HG03045 (cell line): ENCODE measurements around the gene ZNF84.

Experiments
- ATAC-seq: cut with Tn5 transposase; IDR thresholded peaks from one replicate; pipeline ENCODE4 v1.9.1; 2021; ENCODE audit warnings: mild to moderate bottlenecking, moderate library complexity; ENCODE audit not compliant: unreplicated experiment

ZNF84 gene

DNA sequence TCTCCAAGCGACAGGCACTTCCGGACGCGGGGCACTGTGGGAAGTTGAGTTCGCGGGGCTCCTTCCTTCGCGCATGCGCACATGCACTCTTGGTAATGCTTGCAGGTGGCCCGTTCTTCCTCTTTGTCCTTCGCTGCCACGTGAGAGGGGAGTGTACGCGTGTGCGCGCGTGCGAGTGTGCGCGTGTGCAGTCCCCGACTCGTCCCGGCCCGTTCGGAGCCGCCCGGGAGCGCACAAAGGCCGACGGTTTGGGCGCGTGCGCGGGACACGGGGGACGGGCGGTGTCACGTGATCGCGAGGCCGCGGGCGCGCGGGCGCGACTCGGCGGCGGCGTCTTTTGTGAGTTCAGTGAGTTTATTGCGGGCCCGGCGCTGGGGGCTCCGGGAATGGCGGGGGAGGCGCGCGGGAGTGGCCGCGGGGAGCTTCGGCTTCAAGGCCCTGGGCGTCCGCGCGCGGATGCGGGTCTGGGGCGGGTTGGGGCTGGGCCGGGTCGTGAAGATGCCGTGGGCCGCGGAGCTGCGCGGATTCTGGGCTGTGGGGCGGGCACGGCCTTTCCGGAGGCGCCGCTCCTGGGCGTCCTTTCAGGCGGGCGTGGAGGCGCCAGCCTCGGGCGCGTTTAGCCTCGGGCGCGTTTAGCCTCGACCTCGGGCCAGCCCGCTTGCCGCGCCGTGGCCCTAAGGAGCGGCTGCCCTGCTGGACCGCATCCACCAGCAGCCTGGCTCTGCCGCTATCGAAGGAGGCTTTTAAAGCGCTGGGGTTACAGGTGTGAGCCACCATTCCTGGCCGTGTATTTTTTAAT is at the start of gene ZNF84:
Gene ZNF84, plus strand, starts transcription at position 303 of the 799 bp plus-strand sequence. CDS start 3,959 bp downstream, outside the sequence.
- ATAC-seq = peak; percentile 97

DNA sequence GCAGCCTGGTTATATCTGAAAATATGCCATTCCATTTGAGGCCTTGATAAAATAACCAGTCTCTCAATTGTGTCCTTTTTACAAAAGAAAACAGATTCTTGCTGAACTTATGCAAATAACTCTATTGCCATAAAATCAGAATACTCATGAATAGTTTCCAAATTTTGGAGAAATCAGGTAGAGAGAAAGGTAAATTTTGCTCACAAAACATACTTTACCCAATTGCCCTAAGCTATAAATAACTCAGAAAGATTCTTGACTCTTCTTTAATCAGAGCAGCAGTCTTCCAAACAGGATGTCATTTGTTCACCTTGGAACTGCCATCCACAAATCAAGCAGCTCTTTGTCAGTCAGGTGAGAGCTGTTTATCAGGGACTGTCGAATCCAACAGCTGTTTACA is 38.6 kb upstream of the ZNF84 start:
- no peak for ATAC-seq

DNA sequence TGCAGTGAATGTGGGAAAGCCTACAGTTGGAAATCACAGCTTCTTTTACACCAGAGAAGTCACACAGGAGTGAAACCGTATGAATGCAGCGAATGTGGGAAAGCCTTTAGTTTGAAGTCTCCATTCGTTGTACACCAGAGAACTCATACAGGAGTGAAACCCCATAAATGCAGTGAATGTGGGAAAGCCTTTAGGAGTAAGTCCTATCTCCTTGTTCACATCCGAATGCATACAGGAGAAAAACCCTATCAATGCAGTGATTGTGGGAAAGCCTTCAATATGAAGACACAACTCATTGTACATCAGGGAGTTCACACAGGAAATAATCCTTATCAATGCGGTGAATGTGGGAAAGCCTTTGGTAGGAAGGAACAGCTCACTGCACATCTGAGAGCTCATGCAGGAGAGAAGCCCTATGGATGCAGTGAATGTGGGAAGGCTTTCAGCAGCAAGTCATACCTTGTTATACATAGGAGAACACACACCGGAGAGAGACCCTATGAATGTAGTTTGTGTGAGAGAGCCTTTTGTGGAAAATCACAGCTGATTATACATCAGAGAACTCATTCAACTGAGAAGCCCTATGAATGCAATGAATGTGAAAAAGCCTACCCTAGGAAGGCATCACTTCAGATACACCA is 26.5 kb upstream of the ZNF84 start:
- no peak for ATAC-seq

DNA sequence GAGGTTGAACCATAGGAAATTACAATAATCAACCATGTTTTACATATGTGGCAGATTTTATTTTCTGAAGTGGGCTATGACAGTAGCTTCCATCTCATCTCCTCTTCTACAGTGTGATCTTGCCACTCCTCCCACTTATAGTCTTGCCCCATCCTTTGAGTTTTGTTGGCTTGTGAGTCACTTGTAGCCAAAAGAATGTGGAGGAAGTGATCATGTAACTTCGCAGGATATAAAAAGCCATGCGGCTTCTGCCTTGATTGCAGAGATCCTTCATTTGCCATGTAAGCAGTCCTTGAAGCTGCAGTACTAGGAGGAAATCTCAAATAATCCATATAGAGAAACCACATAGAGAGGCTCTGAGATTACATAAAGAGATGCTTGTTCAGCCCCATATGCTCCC is 13.7 kb upstream of the ZNF84 start:
- ATAC-seq = no peak

DNA sequence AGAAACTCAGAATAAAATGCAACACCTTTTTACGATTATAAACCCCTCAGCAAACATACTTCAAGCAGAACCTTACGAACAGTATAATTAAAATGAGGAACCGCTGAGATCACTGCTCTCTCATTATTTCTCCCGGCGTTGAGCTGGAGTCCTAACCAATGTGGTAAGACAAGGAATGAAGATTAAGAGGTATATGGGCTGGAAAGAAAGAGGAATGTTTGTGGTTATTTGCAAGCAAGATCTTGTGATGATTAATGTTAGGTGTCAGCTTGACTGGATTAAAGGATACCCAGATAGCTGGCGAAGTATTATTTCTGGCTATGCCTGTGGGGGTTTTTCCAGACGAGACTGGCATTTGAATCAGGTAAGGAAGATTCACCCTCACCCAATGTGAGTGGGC is 10.3 kb upstream of the ZNF84 start:
- no peak for ATAC-seq

DNA sequence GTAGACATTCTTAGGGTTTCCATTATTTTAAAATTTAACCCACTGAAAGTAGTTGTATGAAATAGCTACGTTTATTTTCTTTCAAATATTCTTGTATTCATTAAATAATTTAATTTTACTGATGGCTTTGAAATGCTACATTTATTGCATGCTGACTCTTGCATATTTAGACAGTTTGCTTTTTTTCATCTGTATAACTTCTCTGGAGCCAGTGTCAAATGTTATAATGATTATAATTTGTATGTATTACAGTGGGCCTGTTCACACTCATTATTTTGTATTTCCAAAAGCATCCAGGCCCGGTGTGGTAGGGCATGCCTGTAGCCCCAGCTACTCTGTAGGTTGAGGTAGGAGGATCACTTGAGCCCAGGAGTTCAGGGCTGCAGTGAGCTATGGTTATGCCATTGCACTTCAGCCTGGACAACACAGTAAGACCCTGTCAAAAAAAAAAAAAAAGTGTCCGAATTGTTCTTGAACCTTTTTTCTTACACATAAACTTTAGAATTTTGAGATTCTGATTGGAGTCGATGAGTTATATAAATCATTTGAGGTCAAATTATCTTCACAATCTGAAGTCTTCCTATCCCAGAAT is 905 bp downstream of the ZNF84 start:
- ATAC-seq = no peak

DNA sequence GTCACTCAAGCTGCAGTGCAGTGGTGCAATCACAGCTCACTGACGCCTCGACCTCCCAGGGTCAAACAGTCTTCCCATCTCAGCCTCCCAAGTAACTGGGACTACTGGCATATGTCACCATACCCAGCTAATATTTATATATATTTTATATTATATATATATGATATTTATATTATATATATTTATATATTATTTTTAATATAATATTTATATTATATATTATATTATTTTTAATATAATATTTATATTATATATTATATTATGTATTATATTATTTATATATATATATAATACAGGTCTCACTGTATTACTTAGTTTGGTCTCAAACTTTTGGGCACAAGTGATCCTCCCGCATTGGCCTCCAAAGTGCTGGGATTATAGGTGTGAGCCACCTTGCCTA is 9.4 kb downstream of the ZNF84 start:
- no peak for ATAC-seq

DNA sequence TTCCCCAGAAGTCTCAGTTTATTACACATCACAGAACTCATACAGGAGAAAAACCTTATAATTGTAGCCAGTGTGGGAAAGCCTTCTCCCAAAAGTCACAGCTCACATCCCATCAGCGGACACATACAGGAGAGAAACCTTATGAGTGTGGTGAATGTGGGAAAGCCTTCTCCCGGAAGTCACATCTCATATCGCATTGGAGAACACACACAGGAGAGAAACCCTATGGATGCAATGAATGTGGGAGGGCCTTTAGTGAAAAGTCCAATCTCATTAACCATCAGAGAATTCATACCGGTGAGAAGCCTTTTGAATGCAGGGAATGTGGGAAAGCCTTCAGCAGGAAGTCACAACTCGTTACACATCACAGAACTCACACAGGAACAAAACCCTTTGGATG is 20.1 kb downstream of the ZNF84 start:
- ATAC-seq = no peak

DNA sequence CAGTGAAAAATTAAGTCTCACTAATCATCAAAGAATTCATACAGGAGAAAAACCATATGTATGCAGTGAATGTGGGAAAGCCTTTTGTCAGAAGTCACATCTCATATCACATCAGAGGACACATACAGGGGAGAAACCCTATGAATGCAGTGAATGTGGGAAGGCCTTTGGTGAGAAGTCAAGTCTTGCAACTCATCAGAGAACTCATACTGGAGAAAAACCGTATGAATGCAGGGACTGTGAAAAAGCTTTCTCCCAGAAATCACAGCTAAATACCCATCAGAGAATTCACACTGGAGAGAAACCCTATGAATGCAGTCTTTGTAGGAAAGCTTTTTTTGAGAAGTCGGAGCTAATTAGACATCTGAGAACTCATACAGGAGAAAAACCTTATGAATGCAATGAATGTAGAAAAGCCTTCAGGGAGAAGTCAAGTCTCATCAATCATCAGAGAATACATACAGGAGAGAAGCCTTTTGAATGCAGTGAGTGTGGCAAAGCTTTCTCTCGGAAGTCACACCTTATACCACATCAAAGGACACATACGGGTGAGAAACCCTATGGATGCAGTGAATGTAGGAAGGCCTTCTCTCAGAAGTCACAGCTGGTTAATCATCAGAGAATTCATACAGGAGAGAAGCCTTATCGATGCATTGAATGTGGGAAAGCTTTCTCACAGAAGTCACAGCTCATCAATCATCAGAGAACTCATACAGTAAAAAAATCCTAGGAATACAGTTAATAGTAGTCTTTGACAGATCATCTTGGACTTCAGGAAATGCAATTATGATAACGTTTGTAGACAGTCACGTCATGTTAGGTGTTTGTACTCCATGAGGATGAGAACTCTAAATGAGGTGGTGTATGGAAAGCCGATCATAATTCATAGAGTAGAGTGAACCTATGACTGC is 21.1 kb downstream of the ZNF84 start:
- ATAC-seq = no peak

DNA sequence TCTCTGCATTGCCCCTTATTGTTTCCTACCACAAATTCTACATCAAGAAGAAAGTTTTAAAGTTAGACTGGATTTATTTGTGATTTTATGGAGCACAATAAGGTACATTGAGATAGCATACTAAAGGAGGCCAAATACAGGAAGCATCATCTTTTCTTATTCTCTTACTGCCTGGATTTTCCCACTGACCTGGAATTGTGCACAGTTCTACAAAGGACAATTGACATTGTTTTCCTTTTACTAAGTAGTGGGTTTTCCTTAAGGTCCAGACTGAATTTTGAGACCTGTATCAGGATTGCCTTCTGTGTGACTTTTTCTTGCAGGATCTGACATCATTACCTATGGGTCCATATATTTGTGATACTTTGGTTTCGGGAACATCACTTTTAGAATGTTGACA is 24.6 kb downstream of the ZNF84 start:
- ATAC-seq = no peak

DNA sequence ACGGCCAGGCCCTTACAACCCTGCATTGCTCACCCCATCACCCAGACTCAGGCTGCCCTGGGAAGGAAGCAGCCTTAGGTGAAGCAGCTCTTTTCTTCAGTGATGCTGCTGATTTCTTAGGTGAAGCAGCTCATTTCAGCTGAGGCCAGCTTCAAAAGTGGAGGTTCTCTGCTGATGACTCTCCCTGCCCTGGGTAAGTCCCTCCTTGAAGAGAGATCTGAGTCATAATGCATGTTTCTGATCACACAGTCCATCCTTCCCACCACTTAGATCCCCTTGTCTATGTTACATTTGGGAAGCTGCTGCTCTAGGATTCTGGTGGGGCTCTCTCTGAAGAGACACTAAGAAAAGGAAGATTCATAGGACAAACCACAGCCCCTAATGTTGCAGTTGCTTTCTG is 26.2 kb downstream of the ZNF84 start:
- ATAC-seq = no peak

DNA sequence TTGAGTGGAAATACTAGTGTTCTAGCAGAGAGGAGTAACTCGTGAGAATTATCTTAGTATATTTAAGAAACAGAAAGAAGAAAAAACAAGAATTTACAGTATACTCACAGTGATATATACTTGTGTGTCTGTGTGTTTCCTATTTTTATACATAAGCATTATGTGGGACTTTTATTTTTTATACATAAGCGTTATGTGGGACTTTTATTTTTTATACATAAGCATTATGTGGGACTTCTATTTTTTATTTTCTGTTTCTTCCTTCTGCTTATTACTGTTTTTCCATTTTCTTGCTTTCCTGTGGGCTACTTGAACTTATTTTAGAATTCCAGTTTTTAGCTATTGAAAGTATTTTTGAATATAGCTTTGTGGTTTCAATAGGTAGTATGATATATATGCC is 36.5 kb downstream of the ZNF84 start:
- no peak for ATAC-seq

DNA sequence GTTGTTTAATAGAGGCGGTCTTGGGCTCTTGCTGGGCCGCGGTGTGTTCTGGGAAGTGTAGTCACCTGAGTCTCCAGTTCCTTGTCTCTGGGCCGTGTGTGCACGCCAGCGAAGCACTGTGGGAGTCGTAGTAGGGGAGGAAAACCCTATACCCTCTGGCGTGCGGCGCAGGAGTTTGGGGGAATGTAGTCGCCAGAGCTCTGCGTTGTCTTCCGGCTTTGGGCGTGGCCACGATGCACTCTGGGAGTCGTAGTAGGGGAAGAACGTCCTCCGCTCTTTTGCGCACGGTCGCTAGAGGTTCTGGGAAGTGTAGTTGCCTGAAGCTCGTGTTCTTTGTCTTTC is 42.7 kb downstream of the ZNF84 start:
- peak; percentile 82 for ATAC-seq

DNA sequence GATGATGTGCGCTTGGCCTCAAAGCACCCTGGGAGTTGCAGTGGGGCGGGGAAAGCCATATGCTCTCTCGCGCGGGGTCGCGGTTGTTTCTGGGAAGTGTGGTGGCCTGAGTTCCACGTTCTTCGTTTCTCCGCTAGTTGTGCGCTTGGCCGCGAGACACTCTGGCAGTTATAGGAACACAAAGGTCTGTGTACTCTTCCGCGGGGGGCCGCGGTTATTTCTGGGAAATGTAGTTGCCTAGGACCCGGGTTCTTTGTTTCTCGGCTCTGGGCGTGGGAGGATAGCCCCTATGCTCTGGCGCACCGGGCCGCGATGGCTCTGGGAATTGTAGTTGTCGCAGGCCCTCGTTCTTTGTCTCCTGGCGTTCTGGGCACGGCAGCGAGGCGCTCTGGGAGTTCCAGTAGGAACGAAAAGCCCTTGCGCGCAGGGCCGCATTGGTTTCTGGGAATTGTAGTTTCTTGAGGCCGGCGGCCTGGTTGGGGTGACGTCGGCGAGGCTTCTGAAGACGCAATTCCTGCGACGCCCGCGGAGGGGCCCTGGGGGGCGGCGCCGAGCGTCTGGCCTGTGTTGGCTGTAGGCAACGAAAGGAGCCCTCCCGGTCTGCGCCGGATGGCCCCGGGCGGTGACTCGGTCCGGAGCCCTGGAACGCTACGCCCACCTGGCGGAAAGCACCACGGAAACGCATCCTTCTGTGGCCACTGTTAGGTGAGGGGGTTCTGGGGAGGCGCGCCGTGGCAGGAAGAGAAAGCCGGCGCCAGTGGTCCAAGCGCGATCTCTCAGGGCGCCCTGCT is 43.3 kb downstream of the ZNF84 start, which contains the start of gene ZNF140:
Gene ZNF140, plus strand, starts transcription at position 556 of the 791 bp plus-strand sequence. CDS start 398 bp downstream, outside the sequence.
- ATAC-seq = peak; percentile 76

DNA sequence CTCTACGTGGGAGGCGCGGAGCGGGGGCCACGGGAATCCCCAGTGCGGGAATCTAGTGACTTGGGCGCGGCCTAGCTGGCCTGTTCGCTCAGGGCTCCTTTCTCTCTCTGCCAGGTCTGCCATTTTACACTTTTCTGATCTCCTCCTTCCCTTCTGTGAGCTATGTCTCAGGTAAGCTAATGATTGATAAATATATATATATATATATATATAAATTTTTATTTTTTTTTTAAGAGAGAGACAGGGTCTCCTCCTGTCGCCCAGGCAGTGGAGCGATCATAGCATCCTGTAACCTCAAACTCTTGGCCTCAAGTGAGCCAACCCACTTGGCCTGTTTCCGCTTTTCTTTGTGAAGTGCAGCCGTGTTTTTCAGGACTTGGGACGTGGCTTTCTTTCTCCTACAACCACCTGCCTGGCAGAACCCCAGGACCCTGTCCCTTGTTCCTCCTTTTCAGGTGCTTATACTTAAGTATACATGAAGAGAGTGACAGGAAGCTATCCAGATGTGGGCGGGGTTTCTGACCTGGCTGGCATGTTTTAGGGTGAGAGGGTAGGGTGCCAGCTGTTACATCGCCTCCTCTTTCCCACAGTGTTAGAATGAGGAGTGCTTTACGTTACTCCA is 44.0 kb downstream of the ZNF84 start:
- no peak for ATAC-seq

DNA sequence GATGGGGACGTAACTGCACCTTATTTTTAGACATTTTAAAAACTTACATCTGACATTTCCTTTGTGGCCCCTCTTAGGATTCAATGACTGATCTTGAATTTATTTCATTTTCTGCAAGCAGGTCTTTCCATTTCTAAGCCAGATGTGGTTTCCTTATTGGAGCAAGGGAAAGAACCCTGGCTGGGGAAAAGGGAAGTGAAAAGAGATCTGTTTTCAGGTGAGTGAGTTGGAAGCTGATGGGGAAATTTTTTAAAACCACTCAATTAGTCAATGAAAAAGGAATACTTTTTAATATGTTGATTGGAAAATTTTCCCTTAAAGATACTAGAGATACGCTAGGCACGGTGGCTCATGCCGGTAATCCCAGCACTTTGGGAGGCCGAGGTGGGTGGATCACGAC is 46.0 kb downstream of the ZNF84 start:
- no peak for ATAC-seq

DNA sequence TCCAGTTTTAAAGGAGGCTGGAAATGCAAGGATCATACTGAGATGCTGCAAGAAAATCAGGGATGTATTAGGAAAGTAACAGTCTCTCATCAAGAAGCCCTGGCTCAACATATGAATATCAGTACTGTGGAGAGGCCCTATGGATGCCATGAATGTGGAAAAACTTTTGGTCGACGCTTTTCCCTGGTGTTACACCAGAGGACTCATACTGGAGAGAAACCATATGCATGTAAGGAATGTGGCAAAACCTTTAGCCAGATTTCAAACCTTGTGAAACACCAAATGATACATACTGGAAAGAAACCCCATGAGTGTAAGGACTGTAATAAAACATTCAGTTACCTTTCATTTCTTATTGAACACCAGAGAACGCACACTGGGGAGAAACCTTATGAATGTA is 68.3 kb downstream of the ZNF84 start:
- ATAC-seq = no peak

DNA sequence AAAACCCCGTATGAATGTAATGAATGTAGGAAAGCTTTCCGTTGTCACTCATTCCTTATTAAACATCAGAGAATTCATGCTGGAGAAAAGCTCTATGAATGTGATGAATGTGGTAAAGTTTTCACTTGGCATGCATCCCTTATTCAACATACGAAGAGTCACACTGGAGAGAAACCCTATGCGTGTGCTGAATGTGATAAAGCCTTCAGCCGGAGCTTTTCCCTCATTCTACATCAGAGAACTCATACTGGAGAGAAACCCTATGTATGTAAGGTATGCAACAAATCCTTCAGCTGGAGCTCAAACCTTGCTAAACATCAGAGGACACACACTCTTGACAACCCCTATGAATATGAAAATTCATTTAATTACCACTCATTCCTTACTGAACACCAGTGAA is 68.9 kb downstream of the ZNF84 start:
- ATAC-seq = no peak

DNA sequence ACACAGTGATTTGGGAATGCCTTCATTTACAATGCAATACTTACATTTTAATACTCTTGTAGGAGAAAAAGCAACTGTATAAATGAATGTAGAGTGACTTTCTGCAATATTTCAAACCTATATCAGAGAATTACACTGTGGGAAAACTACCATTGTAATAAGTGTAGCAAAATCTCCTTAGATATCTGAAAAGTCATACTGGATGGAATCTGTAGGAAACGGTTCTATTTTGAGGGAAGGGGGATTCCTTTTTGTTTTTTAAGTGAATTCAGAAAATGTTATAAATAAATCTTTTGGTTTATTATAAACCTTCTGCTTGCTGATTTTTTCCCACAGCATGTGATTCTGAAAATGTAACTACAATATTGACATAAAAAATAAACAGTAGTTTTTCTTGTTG is 69.8 kb downstream of the ZNF84 start:
- no peak for ATAC-seq

DNA sequence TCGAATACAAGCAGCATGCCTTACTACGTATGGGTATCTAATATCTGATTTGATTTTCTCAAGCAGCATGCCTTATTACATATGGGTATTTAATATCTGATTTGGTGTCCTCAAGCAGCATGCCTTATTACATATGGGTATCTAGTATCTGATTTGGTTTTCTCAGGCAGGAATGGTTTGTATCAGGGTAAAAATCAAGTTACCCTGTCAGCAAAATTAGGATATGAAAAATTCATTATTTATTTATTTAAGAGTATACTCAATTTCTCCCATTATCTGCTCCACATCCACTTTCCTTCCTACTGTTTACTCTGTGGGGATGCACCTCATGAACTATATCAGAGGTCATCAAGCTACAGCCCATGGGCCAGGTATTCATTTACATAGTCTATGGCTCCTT is 70.8 kb downstream of the ZNF84 start:
- ATAC-seq = no peak
